NAMALWA (cell line): ENCODE measurements around the gene GPAT3.
"Not testable (repeated sequence)": the region's sequence is repeated elsewhere in the genome, so short reads cannot be mapped to it uniquely, and the experiment has no call there.

ENCODE experiments used
- DNase-seq: peaks from one replicate; pipeline ENCODE4 v3.0.0-alpha.2; 2015; ENCODE audit warnings: low spot score

The GPAT3 gene

DNA sequence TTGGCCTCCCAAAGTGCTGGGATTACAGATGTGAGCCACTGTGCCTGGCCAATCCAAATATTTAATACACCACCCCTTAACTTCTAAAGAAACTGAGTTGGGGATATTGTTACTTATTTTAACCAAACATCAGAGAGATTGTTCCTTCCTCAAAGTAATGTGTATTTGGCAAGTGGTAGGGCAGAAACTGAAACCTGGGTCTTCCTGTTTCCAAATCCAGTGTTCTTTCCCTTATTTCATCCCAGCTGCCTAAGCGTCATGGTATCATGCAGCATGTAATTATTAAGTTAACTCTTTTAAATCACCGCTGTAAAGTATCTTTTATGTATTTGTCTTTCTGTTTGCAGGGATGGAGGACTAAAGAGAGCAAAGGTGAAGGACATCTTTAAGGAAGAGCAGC lies 68.4 kb downstream of the GPAT3 start:
- DNase-seq: no peak

DNA sequence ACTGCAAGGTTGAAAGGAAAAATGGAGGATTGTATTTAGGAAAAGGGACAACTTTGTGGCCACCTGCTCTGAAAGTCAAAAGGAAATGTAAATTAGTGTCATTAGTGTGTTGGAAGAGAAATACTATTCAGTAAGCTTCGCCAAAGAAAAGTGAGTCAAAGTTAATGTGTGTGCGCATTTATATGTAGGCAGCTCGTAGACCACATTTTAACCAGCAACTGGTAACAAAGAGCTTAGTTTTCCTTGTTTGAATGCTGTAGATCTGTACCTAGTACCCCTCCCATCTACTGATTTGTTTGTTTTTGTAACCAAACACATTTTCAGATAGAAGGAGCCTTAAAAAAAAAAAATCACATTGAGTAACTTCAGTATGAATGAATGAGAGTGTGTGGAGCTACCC lies 69.3 kb downstream of the GPAT3 start:
- no peak for DNase-seq

DNA sequence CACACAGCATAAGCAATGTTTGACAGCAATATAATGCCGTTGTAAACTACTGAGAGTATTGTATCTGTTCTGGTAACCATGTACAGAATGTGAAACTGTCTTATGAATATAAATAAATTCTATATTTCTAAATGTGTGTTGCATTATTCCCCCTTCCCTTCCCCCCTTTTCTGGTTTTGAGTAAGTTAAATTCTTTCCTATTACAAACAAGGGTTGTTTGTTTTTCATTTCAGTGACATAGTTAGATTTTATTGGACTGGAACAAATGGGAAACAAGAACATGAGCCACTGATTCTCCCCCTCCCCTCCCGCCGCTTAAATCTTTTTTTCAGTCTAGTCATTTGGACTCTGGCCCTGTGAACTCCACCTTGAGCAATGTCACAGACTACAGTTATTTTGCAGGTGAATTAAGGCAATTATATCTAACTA lies 69.8 kb downstream of the GPAT3 start:
- no peak for DNase-seq

GRCh38 chr4:83606460-83606859 lies 70.6 kb downstream of the GPAT3 start:
- DNase-seq: no peak

DNA sequence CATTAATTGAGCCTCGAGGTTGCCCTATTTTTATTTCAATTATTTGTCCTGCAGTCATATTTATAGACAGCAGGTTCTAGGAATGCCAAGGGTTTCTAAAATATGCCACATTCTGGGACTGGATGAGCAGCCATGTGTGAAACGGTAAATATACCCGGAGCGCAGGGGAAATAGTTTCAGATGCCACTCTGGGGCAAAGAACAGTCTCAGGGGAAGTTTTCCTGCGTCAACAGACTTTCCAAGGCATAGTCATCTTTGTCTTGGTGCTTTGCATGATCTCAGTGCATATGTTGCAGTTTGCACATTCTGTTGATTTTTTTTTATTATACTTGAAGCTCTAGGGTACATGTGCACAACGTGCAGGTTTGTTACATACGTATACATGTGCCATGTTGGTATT lies 71.0 kb downstream of the GPAT3 start:
- no peak for DNase-seq

DNA sequence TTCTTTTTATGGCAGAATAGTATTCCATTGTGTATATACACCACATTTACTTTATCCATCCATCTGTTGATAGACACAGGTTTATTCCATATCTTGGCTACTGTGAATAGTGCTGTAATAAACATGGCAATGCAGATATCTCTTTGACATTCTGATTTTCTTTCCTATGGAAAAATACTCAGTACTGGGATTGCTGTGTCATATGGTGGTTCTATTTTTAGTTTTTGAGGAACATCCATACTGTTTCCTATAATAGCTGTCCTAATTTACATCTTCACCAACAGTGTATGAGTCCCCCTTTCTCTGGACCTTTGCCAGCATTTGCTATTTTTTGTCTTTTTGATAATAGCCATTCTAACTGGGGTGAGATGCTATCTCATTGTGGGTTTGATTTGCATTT lies 73.5 kb downstream of the GPAT3 start:
- no peak for DNase-seq

DNA sequence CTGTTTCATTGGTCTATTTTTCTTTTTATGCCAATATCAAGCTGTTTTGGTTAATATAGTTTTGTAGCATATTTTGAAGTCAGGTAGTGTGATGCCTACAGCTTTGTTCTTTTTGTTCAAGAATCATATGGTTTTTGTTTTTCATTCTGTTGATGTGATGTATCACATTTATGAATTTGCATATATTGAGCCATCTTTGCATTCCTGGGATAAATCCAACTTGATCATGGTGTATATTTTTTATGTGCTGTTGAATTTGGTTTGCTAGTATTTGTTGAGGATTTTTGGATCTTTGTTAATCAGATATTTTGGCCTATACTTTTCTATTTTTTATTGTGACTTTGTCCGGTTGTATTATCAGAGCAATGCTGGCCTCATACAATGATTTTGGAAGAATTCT lies 74.8 kb downstream of the GPAT3 start:
- no peak for DNase-seq

- DNase-seq: no peak
These were observed 77.1 kb downstream of the GPAT3 start for GRCh38 chr4:83613023-83613422.

DNA sequence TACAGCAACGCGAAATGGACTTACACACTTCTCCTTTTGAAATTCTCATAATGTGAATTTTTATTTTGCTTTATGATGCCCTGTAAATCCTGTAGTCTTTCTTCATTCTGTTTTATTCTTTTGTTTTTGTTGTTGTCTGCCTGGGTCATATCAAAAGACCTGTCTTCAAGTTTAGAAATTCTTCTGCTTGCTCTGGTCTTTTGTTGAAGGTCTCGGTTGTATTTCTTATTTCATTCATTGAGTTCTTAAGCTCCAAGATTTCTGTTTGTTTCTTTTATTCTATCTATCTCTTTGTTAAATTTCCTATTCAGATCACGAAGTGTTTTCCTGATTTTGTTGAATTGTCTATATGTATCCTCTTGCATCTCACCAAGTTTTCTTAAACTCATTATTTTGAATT lies 78.1 kb downstream of the GPAT3 start:
- no peak for DNase-seq

GRCh38 chr4:83616252-83616651 lies 80.3 kb downstream of the GPAT3 start:
- no peak for DNase-seq

GRCh38 chr4:83617371-83618035 lies 81.6 kb downstream of the GPAT3 start:
- DNase-seq: no peak

GRCh38 chr4:83618431-83618830 lies 82.5 kb downstream of the GPAT3 start:
- no peak for DNase-seq

DNA sequence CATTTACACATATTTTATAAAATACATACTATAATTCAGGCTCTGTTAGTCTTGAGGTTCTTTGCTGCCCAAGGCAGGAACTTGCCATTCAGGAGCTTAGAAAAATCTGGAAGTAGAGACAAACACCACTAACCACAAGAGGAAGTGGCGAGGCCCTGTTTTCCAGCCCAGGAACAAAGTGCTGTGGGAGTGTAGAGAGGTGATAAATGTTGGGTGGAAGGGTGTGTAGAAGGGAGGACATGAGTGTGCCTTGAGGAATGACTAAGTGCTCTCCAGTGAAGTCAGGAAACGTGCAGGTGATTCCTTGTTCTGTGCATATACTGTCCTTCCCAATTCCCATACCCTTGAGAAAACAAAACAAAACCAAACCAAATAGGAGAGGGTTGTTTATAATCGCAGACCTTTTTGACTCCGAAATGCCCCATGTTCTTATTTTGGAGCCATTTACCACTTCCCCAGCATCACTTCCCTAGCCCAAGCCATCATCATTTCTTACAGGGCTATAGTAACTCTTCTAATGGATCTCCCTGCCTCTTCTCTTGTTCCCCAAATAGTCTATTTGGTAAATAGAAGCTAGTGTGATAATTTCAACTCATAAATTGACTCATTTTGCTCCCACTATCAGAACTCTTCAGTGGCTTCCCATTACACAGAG lies 83.2 kb downstream of the GPAT3 start:
- DNase-seq: no peak

GRCh38 chr4:83622127-83622526 lies 86.2 kb downstream of the GPAT3 start:
- DNase-seq: not testable (repeated sequence)

GRCh38 chr4:83625821-83626220 lies 89.9 kb downstream of the GPAT3 start:
- no peak for DNase-seq

DNA sequence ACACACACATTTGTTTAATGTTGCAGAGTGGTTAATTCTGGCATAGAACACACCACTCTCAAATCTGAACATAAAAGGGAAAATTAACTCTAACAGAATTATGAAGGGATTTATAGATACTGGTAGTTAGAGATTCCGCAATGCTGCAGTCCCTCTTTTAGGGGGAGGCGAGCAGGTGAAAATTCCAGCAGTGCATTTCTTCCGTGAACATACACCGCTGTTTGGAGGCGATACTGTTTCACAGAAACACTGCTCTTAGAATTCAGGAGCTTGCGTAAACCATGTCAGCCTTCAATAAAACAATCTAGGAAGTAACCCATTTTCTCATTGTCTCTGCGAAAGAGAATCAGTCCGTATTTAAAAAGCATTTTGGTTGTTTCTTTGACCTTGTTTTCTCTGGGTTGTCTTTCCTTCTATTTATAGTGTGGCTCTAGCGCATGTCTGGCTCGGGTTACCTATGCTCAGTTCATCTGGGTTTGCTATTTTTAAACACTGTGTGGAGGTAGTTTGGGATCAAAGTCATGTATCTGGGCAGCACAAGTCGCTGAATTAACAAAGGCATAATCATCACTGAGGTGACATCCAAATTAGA lies 90.4 kb downstream of the GPAT3 start:
- DNase-seq: no peak

- DNase-seq: no peak
These were observed 94.2 kb downstream of the GPAT3 start for GRCh38 chr4:83629945-83630721.

GRCh38 chr4:83631066-83631465 lies 95.2 kb downstream of the GPAT3 start:
- DNase-seq: no peak

GRCh38 chr4:83636930-83637329 lies 101.0 kb downstream of the GPAT3 start:
- DNase-seq: no peak

GRCh38 chr4:83639849-83640493 lies 104.1 kb downstream of the GPAT3 start:
- peak; percentile 81 for DNase-seq

- no peak for DNase-seq
These were observed 107.1 kb downstream of the GPAT3 start for GRCh38 chr4:83643036-83643435.
